Calu3 (cell line): ENCODE results near the gene ALDH4A1. TPM values are rescaled to one million over a fixed set of nuclear protein-coding genes. Genes with fewer than 3 reads are reported as not detected.

ENCODE experiments used
- BruUV-seq: library from RNA; stranded (reverse); fragments of 400-500 nt; replicated peaks from 2 replicates; lab custom pipeline; 2021; lab: Mats Ljungman, UMichigan
- CTCF ChIA-PET: fragments of 300-600 bp; sonication (Branson Sonifier 250); formaldehyde crosslinking; loops from one replicate; lab custom pipeline; 2022; ENCODE audit warnings: antibody characterized with exemption; lab: Charles Lee
- DNase-seq: peaks from one replicate; pipeline ENCODE4 v3.0.0; 2022
- H3K27ac Mint-ChIP-seq: one replicate; pipeline ENCODE4 v1.8.0; 2022; ENCODE audit warnings: mixed read lengths; ENCODE audit not compliant: unreplicated experiment
- H3K27me3 Mint-ChIP-seq: one replicate; pipeline ENCODE4 v1.8.0; 2022; ENCODE audit warnings: mixed read lengths; ENCODE audit not compliant: unreplicated experiment
- H3K36me3 Mint-ChIP-seq: one replicate; pipeline ENCODE4 v1.8.0; 2022; ENCODE audit warnings: mild to moderate bottlenecking, moderate library complexity, mixed read lengths; ENCODE audit not compliant: insufficient read depth, unreplicated experiment
- H3K4me1 Mint-ChIP-seq: one replicate; pipeline ENCODE4 v1.8.0; 2022; ENCODE audit warnings: mild to moderate bottlenecking, low read depth, mixed read lengths; ENCODE audit not compliant: unreplicated experiment
- H3K4me3 Mint-ChIP-seq: one replicate; pipeline ENCODE4 v1.8.0; 2022; ENCODE audit warnings: mild to moderate bottlenecking, low read depth, moderate library complexity, mixed read lengths; ENCODE audit not compliant: unreplicated experiment
- H3K9me3 Mint-ChIP-seq: one replicate; pipeline ENCODE4 v1.8.0; 2022; ENCODE audit warnings: low read depth, mixed read lengths; ENCODE audit not compliant: unreplicated experiment
- intact Hi-C: fragments of 100-400 bp; cut with micrococcal nuclease; formaldehyde crosslinking; loops from one replicate; pipeline ENCODE4 v1.10.0; 2022; ENCODE audit not compliant: unreplicated experiment
- total RNA-seq: library from RNA; stranded (reverse); gene quantifications from 2 replicates; pipeline ENCODE4 v1.2.3, GENCODE V29; 2022
- TF ChIP-seq, protein P1 (sequence below): fragments of 200-600 bp; IDR thresholded peaks from one replicate; pipeline ENCODE4 v1.8.0; 2022; ENCODE audit warnings: antibody characterized with exemption; ENCODE audit not compliant: unreplicated experiment

The ALDH4A1 gene
- total RNA-seq, 1 experiment from 2014 or later: 10.7 TPM

DNA sequence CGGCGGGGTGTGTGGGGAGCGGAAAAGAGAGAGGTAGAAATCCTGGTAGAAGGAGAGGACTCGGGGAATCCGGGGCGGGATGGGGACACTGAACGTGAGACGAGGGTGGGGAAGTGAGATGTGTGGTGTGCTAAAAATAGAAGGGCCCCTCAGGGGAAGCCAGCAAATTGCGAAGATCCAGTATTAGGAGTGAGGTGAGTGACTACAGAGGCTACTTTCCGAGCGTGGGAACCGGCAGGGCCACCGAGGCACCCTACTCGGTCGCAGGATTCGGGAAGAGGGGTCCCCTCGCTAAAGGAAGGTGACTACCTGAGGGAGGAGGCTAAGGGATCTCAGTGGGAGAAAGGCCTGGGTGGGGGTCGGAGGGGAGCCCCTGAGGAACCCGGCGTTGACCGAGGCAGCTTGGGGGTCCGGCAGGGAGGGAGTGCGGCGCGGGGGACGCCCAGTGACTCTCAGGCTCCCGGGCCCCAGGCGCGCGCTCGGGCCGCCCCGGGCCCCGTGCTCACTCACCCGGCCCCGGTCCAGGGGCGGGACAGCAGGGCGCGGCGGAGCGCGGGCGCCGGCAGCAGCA, 318 bp downstream of the ALDH4A1 start:
- Mint-ChIP-seq H3K4me1 (peaks cover 14% of the 10 kb centered on the region), H3K9me3 (no peaks in the 10 kb centered on the region), H3K27ac (peak overlapping the region; percentile 89), H3K4me3 (peak overlapping the region; percentile 96), H3K36me3 (peaks cover 24% of the 10 kb centered on the region), H3K27me3 (no peaks in the 10 kb centered on the region)
- CTCF ChIA-PET: interaction anchor here (1.0 to 1.3 kb wide), 3 partner anchors 11 to 194 kb away, joined by 3 to 11 read pairs (median 5); no protein-coding TSS in a partner anchor
- DNase-seq: peak; percentile 8
- intact Hi-C loops: loop anchor here (10.0 kb wide), 1 partner anchor 53 kb away; the partner anchor contains the start of gene IFFO2
- TF ChIP-seq, protein P1, sequence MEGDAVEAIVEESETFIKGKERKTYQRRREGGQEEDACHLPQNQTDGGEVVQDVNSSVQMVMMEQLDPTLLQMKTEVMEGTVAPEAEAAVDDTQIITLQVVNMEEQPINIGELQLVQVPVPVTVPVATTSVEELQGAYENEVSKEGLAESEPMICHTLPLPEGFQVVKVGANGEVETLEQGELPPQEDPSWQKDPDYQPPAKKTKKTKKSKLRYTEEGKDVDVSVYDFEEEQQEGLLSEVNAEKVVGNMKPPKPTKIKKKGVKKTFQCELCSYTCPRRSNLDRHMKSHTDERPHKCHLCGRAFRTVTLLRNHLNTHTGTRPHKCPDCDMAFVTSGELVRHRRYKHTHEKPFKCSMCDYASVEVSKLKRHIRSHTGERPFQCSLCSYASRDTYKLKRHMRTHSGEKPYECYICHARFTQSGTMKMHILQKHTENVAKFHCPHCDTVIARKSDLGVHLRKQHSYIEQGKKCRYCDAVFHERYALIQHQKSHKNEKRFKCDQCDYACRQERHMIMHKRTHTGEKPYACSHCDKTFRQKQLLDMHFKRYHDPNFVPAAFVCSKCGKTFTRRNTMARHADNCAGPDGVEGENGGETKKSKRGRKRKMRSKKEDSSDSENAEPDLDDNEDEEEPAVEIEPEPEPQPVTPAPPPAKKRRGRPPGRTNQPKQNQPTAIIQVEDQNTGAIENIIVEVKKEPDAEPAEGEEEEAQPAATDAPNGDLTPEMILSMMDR: no peak
- BruUV-seq: no TSS peak

DNA sequence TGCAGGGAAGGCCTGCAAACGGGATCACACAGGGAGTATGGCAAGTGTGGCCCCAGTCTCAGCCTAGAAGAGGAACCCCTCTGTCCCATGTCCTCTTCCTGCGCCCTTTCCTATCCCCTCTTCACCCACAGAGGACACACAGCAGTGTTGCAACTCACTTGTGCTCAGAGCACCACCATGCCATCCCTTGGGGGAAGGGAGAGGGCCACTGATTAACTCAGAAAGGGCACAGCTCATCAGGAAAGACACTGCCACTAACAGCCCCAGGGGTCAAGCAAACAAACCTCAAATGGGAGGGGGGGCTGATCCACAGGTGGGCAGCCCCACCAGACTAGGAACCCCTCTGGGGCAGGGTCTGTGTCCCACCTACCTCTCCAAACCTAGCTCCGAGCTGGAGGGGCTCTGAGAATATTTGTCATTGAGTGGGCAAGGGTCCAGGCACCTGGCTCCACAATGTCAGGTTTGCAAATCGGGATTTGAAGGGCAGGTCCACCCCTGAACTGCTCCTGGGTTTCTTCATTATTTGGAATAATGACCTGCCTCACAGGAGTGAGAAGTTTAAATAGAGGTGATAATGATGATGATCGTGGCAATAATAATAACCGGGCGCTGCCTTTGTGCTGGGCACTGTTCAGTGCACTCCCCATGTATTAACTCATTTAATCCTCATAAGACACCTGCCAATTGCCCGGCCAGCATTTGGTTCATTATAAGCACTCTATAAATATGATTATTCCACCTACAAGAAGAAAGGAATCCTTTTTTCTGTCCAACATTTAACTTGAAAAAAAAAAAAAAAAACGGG, 1.0 kb downstream of the ALDH4A1 start:
- intact Hi-C loops: loop anchor here (10.0 kb wide), 1 partner anchor 53 kb away; the partner anchor contains the start of gene IFFO2
- Mint-ChIP-seq H3K27me3 (no peaks in the 10 kb centered on the region), H3K4me3 (peak overlapping the region; percentile 96), H3K9me3 (no peaks in the 10 kb centered on the region), H3K36me3 (peaks cover 19% of the 10 kb centered on the region), H3K4me1 (peaks cover 14% of the 10 kb centered on the region), H3K27ac (peak overlapping the region; percentile 89)
- CTCF ChIA-PET: no interaction called here
- BruUV-seq: TSS peak; percentile 64
- TF ChIP-seq, protein P1: no peak
- DNase-seq: no peak

DNA sequence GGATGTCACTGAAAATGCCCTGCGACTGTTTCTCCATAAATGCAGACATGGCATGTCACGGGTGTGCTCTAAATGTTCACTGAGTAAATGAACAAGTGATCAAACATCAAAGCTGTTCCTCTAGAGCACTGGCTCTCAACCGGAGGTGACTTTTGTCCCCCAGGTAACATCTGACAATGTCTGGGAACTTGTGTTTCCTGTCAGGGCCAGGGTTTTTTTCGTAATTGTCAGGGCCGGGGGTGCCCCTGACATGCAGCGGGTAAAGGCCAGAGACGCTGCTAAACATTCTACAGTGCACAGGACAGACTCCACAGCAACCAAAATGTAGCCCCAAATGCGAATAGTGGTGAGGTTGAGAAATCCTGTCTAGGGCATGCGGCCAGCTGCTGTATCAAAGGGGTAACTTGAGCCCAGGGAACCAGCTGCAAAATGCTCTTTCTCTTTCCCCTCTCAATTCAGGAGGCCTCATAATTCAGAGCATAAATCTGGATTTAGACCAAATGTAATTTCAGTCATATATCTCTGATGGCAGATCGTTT, 2.0 kb downstream of the ALDH4A1 start:
- Mint-ChIP-seq H3K27me3 (no peaks in the 10 kb centered on the region), H3K36me3 (peaks cover 19% of the 10 kb centered on the region), H3K27ac (no peak overlapping the region), H3K4me3 (no peak overlapping the region), H3K9me3 (no peaks in the 10 kb centered on the region), H3K4me1 (peaks cover 14% of the 10 kb centered on the region)
- DNase-seq: no peak
- TF ChIP-seq, protein P1: no peak
- CTCF ChIA-PET: interaction anchor here (1.5 kb wide), 1 partner anchor 13 kb away, joined by 3 read pairs; no protein-coding TSS in a partner anchor
- BruUV-seq: no TSS peak
- intact Hi-C loops: loop anchor here (10.0 kb wide), 1 partner anchor 54 kb away; the partner anchor contains the start of gene IFFO2

DNA sequence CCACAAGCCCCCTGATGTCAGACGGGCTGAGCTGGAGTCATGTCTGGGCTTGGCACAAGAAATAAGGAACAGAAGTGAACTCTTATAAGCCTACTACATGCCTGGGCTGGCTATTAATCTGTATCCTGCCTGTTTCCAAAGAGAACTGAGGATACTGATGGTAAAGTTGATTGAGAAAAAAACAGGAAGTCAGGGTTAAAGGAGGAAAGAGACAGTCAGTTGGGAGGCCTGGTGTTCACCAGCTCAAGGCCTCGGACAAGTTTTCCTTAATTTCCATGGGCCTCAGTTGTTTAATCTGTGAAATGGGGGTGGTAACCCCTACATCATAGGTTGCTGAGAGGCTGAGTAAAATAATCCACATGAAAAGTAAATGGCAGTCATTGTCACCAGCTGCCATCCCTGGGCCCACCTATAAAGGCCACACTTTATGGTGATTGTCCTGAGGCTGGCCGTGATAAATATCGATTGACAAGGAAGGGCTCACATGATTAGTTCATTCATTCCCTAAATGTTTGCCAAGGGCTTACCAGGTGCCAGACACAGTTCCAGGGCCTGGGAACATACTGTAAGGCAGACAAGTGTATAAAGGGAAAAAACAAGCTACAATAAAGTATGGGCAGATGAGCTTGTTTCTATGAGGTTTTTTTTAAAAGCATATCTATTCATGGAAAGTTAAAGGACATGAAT, 2.8 kb downstream of the ALDH4A1 start:
- no peaks in the 10 kb centered on the region for H3K9me3 Mint-ChIP-seq
- BruUV-seq: no TSS peak

More for the DNA sequence above, 2.8 kb downstream of the ALDH4A1 start:
- H3K27me3 Mint-ChIP-seq: no peaks in the 10 kb centered on the region
- no peak overlapping the region for H3K27ac Mint-ChIP-seq
- no peak for DNase-seq
- intact Hi-C loops: loop anchor here (10.0 kb wide), 1 partner anchor 55 kb away; the partner anchor contains the start of gene IFFO2
- H3K4me1 Mint-ChIP-seq: peaks cover 14% of the 10 kb centered on the region
- TF ChIP-seq, protein P1: no peak
- CTCF ChIA-PET: interaction anchor here (1.5 kb wide), 1 partner anchor 13 kb away, joined by 3 read pairs; no protein-coding TSS in a partner anchor
- no peak overlapping the region for H3K4me3 Mint-ChIP-seq
- peaks cover 19% of the 10 kb centered on the region for H3K36me3 Mint-ChIP-seq
